ENCODE results near the gene CALM3.

CALM3 gene

DNA sequence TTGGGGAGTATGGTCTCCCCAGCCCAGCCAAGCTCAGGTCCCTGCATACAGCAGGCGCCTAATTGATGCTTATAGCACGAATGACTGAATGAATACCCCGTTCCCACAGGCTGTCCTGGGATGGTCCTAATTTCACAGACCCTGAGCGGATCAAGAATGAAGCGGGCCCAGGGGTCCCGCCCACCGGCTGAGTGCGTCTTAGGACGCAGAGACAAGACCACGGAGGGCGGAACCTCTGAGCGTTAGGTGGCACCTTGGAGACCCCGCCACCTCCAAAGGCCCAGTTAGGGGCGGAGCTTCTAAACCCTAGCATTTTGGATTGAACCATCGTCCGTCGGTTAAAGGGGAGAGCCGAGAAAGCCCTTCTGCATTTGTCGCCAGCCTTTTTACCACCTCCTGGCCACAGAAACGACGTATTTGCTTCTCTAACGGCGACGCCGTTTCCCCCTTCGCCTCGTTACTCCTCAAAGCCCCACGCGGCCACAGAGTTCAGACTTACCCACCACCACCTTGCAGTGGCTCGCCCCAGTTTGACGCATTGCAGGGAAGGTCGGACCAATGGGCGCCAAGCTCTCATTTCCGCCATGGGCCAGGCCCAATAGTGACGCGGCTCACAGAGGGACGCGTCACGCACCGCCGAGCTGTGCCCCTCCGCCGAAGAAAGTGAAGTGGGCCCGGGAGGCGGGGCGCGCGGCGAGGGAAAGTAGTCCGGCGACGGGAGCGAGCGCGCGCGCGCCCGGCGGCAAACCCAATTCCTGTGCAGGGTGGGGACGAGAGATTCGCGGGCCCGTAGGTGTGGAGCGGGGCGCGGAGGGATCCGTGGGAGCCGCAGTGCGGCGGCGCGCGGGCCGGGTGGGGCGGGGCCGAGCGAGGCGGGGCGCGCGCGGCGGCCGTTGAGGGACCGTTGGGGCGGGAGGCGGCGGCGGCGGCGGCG, 479 bp upstream of the CALM3 start:
- peak; percentile 92 for DNase-seq

DNA sequence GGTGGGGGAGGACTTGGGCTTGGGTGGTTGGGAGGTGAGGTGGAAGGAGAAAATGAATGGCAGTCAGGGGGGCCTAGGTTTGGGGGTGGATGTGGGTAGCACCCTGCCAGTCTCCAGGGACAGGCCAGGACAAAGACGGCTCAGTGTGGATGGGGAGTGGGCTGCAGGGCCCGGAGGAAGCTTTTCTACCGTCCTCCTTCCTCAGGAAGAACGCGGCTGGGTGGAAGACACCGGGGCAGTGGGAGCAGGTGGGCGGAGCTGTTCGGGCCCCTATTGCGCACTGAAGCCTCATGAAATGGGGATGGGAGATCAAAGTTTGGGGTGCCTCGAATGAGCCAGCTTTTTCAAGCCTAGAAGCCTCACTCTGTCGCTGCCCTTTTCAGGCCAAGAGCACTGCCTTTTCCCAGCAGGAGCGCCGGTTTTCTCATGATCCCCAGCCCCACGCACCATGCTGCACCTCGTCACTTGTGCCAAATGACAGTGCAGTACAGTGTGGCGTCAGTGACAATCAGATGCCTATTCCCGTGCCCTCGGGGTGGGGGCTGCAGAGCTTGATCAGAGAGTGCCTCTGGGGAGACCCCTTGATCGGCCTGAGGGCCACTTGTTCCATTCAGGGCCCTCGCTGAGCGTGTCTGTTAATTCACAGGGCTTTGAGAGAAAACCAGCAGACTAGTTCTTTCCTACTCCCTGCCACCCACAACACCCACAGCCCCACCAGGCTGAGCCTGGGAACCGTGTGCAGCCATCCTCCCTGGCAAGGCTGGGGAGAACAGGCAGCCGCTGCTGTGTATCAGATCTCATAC, 1.5 kb downstream of the CALM3 start:
- DNase-seq: no peak

- no peak for DNase-seq
Measured at GRCh38 chr19:46603195-46603637, 2.1 kb downstream of the CALM3 start.

- DNase-seq: no peak
Measured at GRCh38 chr19:46603752-46604231, 2.7 kb downstream of the CALM3 start.

DNA sequence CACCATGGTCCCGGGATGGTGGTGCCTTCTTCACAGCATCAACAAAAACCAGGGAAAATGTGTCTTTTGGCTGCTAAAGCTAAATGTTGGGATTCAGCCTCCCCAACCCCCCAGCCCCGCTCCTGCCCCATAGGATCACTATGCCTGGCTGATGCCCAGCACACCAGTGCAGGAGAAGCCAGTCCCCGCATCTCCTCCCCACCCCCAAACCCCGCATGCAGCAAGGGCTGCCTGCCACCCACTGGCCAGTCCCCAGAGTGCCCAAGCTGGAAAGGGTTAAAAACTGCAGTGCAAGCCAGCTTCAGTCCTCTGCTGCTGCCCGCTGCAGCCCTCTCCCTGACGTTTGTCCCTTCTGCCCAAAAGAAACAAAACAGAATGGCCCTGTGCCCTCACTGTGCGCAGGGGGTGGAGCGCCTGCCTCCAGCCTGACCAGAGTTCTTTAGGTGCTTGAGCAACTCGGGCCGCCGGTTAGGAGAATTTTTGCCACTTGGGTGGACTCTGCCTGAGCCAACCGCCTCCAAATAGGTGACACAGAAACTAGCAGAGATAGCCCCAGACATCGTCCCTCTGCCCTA, 3.7 kb downstream of the CALM3 start:
- no peak for DNase-seq

GRCh38 chr19:46605356-46605821, 4.3 kb downstream of the CALM3 start:
- DNase-seq: no peak

DNA sequence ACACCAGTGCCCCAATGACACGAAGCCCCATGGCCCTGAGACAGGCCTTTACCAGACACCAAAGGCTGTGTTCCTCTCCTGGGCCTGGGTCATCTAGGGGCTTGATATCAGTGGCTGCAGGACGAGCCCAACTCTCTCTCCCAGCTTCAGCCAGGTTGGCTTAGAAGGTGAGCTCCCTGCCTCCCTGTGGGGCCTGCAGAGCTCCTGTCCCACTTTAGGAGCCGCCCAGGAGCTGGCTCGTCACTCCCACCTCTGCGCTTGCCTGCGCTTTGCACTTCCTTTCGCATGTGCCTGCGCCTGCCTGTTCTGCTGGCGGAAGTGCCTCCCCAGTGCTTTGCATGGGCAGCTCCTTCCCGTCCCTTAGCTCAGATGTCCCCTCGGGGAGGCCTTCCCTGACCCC, 4.9 kb downstream of the CALM3 start:
- no peak for DNase-seq

- DNase-seq: no peak
Measured at GRCh38 chr19:46606681-46607447, 5.7 kb downstream of the CALM3 start.

DNA sequence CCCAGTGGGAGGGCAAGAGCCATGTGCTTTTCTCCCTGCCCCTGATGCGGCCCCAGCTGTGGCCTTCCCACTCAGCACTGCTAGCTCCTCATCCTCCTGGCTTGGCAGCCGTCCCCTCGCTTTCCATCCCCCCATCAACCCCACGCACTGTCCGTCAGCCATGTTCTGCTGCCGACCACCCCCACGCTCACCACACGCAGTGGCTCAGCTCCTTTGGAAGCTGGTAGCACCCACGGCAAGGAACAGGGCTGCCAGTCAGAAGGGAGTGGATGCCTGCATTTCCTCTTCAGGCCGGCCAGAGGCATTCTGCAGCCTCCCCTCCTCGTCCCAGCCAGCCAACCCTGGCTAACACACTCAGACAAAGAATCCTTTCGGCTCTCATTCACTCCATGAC, 6.3 kb downstream of the CALM3 start:
- no peak for DNase-seq

DNA sequence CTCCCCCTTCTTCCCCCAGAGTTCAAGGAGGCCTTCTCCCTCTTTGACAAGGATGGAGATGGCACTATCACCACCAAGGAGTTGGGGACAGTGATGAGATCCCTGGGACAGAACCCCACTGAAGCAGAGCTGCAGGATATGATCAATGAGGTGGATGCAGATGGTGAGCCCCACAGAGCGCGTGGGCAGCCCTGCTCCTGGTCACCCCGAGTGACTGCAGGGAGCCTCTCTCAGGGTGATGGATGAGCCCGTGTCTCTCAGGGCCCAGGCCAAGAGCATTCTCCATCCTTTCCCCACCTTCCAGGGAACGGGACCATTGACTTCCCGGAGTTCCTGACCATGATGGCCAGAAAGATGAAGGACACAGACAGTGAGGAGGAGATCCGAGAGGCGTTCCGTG, 7.0 kb downstream of the CALM3 start:
- DNase-seq: no peak

- no peak for DNase-seq
Measured at GRCh38 chr19:46608581-46609345, 7.6 kb downstream of the CALM3 start.

GRCh38 chr19:46609511-46610412, 8.6 kb downstream of the CALM3 start:
- DNase-seq: no peak

GRCh38 chr19:46610413-46610775, 9.3 kb downstream of the CALM3 start:
- no peak for DNase-seq

DNA sequence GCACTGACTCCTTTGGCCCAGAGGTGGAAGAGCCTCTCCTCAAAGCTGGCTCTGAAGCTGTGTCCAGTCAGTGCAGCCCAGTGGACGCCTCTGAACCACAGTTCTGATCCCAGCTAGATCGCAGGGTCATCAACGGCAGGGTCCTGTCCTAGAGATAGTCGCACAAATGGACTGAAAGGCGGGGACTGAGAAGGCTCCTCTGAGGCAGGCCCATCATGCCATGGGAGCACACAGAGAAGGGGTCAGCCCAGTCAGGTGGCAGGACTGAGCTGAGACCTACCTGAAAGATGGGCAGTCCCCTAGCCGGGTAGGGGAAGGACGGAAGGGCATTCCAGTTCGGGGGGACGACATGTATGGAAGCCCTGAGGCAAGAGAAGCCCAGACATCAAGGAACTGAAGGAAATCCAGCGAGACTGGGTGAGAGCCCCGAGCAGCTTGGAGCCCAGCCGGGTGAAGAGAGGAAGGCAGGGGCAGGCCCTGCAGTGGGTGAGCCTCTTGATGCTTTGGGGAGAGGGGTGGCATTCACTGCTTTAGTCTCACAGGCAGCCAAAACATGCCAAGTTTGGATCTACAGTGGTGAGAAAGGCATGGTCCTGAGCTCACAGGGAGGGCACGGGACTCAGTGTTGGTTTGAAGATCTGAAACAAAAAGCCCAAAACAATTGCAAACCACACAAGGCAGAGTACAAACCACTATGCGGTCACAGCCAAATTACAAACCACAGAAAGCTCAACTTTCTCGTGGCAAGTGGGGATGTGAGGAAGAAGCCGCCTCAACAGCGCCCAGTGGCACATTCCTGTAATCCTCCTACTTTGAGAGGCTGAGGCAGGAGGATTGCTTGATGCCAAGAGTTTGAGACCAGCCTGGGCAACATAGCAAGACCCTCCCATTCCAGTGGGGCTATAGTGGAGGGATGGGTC, 10.0 kb downstream of the CALM3 start:
- DNase-seq: no peak

- no peak for DNase-seq
Measured at GRCh38 chr19:46611776-46612175, 10.6 kb downstream of the CALM3 start.

- no peak for DNase-seq
Measured at GRCh38 chr19:46613525-46613924, 12.4 kb downstream of the CALM3 start.

DNA sequence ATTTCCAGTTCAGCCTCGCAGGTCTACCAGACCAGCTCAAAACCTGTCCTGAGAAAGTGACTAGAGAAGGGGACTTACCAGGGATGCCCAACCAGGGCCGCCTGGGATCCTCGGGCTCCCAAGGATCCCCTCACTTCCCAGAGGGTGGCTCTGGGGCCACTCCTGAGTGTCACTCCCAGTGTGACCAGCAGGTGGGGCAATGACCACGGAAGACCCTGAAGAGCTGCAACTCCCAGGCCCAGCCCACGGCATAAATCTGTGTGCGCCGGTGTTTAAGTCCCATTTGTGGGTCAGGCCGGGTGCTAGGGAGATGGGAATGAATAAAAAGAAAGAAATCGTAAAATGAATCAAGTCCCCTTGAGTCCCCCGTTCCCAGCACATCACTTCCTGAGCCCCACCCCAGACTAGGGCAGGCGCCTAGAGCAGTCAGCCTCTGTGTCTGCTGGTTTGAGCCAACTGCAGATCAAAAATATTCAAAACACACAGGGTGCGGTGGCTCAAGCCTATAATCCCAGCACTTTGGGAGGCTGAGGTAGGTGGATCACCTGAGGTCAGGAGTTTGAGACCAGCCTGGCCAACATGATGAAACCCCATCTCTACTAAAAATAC, 13.1 kb downstream of the CALM3 start:
- DNase-seq: peak; percentile 49

DNA sequence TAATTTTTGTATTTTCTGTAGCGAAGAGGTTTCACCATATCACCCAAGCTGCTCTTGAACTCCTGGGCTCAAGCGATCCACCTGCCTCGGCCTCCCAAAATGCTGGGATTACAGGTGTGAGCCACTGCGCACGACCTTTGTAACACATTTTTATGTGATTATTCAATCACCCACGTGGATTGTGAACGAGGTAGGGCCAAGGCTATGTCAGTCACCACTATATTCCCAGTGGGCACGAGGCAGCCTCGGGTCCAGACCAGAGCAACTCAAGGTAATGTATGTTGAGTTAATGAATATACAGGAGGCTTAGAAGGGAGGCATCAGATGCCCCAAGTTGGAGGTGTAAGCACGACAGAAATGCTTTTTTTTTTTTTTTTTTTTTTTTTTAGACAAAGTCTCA, 14.8 kb downstream of the CALM3 start:
- DNase-seq: no peak
